Middle frontal gyrus (tissue), 1 donor: Measurements from ENCODE around the gene ARL17A.
"Not testable (repeated sequence)": the region's sequence is repeated elsewhere in the genome, so short reads cannot be mapped to it uniquely, and the experiment has no call there.

ENCODE experiments used
- DNase-seq: peaks from one replicate; pipeline ENCODE4 v3.0.0-alpha.2; 2015; ENCODE audit warnings: low spot score; ENCODE audit errors: extremely low spot score

ARL17A gene

GRCh38 chr17:46579083-46580075, at the start of gene ARL17A:
Gene ARL17A, minus strand, starts transcription at chr17:46579691. Its CDS starts 3,369 bp downstream, at chr17:46576322.
- DNase-seq = not testable (repeated sequence)

GRCh38 chr17:46628753-46629436, 49.4 kb upstream of the ARL17A start:
- not testable (repeated sequence) for DNase-seq

- DNase-seq = not testable (repeated sequence)
Observed at GRCh38 chr17:46627452-46627851, 48.0 kb upstream of the ARL17A start.

- not testable (repeated sequence) for DNase-seq
Observed at GRCh38 chr17:46624726-46625125, 45.2 kb upstream of the ARL17A start.

GRCh38 chr17:46623790-46624189, 44.3 kb upstream of the ARL17A start:
- not testable (repeated sequence) for DNase-seq

- DNase-seq = not testable (repeated sequence)
Observed at GRCh38 chr17:46618975-46619374, 39.5 kb upstream of the ARL17A start.

GRCh38 chr17:46617121-46617520, 37.6 kb upstream of the ARL17A start:
- DNase-seq = not testable (repeated sequence)

- DNase-seq = not testable (repeated sequence)
Observed at GRCh38 chr17:46613876-46614275, 34.4 kb upstream of the ARL17A start.

GRCh38 chr17:46611304-46611703, 31.8 kb upstream of the ARL17A start:
- DNase-seq = not testable (repeated sequence)

- not testable (repeated sequence) for DNase-seq
Observed at GRCh38 chr17:46603125-46603524, 23.6 kb upstream of the ARL17A start.

GRCh38 chr17:46600767-46601166, 21.3 kb upstream of the ARL17A start:
- DNase-seq = not testable (repeated sequence)

GRCh38 chr17:46598344-46598931, 18.9 kb upstream of the ARL17A start:
- DNase-seq = not testable (repeated sequence)

GRCh38 chr17:46591332-46591731, 11.8 kb upstream of the ARL17A start:
- not testable (repeated sequence) for DNase-seq

- DNase-seq = not testable (repeated sequence)
Observed at GRCh38 chr17:46590157-46591146, 11.0 kb upstream of the ARL17A start, which contains the start of gene NSF. Gene NSF, plus strand, starts transcription at chr17:46590669. Its CDS starts 107 bp downstream, at chr17:46590776.

GRCh38 chr17:46585444-46585843, 6.0 kb upstream of the ARL17A start:
- DNase-seq = not testable (repeated sequence)

- DNase-seq = not testable (repeated sequence)
Observed at GRCh38 chr17:46580082-46580481, 591 bp upstream of the ARL17A start.

- DNase-seq = not testable (repeated sequence)
Observed at GRCh38 chr17:46571796-46572195, 7.7 kb downstream of the ARL17A start.

- DNase-seq = not testable (repeated sequence)
Observed at GRCh38 chr17:46566980-46567379, 12.5 kb downstream of the ARL17A start.

GRCh38 chr17:46566284-46566683, 13.2 kb downstream of the ARL17A start:
- DNase-seq = not testable (repeated sequence)

GRCh38 chr17:46560048-46560447, 19.4 kb downstream of the ARL17A start:
- not testable (repeated sequence) for DNase-seq
